ENCODE measurements around the gene ABCA13.

Gene ABCA13

GRCh38 chr7:48388911-48389310, 217.7 kb downstream of the ABCA13 start:
- DNase-seq: no peak

- DNase-seq: no peak
Measured at GRCh38 chr7:48389977-48390376, 218.7 kb downstream of the ABCA13 start.

GRCh38 chr7:48390388-48391327, 219.4 kb downstream of the ABCA13 start:
- DNase-seq: no peak

GRCh38 chr7:48398191-48398590, 226.9 kb downstream of the ABCA13 start:
- DNase-seq: no peak

- DNase-seq: no peak
Measured at GRCh38 chr7:48402721-48403120, 231.5 kb downstream of the ABCA13 start.

- no peak for DNase-seq
Measured at GRCh38 chr7:48408731-48409130, 237.5 kb downstream of the ABCA13 start.

GRCh38 chr7:48411619-48412018, 240.4 kb downstream of the ABCA13 start:
- no peak for DNase-seq

GRCh38 chr7:48414011-48414732, 242.9 kb downstream of the ABCA13 start:
- no peak for DNase-seq

- DNase-seq: no peak
Measured at GRCh38 chr7:48416327-48416908, 245.2 kb downstream of the ABCA13 start.

GRCh38 chr7:48419401-48419800, 248.1 kb downstream of the ABCA13 start:
- DNase-seq: no peak

- DNase-seq: no peak
Measured at GRCh38 chr7:48420206-48420605, 248.9 kb downstream of the ABCA13 start.

- DNase-seq: no peak
Measured at GRCh38 chr7:48421357-48421756, 250.1 kb downstream of the ABCA13 start.

GRCh38 chr7:48424731-48425130, 253.5 kb downstream of the ABCA13 start:
- no peak for DNase-seq

- DNase-seq: no peak
Measured at GRCh38 chr7:48426331-48426965, 255.2 kb downstream of the ABCA13 start.

GRCh38 chr7:48426966-48427555, 255.8 kb downstream of the ABCA13 start:
- DNase-seq: no peak

GRCh38 chr7:48427671-48428070, 256.4 kb downstream of the ABCA13 start:
- DNase-seq: no peak

- no peak for DNase-seq
Measured at GRCh38 chr7:48428091-48428684, 256.9 kb downstream of the ABCA13 start.

GRCh38 chr7:48429117-48429516, 257.9 kb downstream of the ABCA13 start:
- no peak for DNase-seq

GRCh38 chr7:48438206-48438605, 266.9 kb downstream of the ABCA13 start:
- no peak for DNase-seq

GRCh38 chr7:48441848-48442492, 270.7 kb downstream of the ABCA13 start:
- no peak for DNase-seq

GRCh38 chr7:48443051-48443450, 271.8 kb downstream of the ABCA13 start:
- no peak for DNase-seq

GRCh38 chr7:48446721-48447120, 275.5 kb downstream of the ABCA13 start:
- DNase-seq: no peak
